Kidney (tissue), 14 donors: Measurements from ENCODE around the gene FAM216B. TPM values are rescaled to one million over a fixed set of nuclear protein-coding genes. Genes with fewer than 3 reads are reported as not detected.
A peak's percentile ranks its signal among the peaks of the same experiment; 100 is the strongest.

Experiments used
- DNase-seq, 5 donors: peaks; one replicate each; pipeline ENCODE4 v3.0.0-alpha.2; 2013 to 2020
- FAIRE-seq: peaks from 2 replicates; lab custom pipeline; 2012; peaks lifted over from hg19 to GRCh38; lab: Jason Lieb, UNC
- H3K27ac ChIP-seq, 2 donors: one replicate each; pipeline ENCODE4 v1.7.0; 2013; ENCODE audit warnings: low read depth in 2 of 2, low read length in 2 of 2, inconsistent platforms in 1 of 2
- H3K27me3 ChIP-seq: one replicate; pipeline ENCODE4 v1.7.1; 2013; ENCODE audit warnings: low read length, inconsistent platforms; ENCODE audit not compliant: control insufficient read depth, insufficient read depth
- H3K36me3 ChIP-seq, 3 donors: one replicate each; pipeline versions ENCODE4 v1.7.0 to v1.7.1; 2013; ENCODE audit warnings: low read length in 3 of 3, control low read depth in 1 of 3, inconsistent platforms in 1 of 3; ENCODE audit not compliant: insufficient read depth in 3 of 3, control insufficient read depth in 2 of 3
- H3K4me1 ChIP-seq, 3 donors: one replicate each; pipeline versions ENCODE4 v1.7.0 to v1.7.1; 2013; ENCODE audit warnings: low read length in 3 of 3, inconsistent platforms in 1 of 3, low read depth in 1 of 3; ENCODE audit not compliant: control insufficient read depth in 2 of 3, insufficient read depth in 2 of 3
- H3K4me3 ChIP-seq, 3 donors: one replicate each; pipeline versions ENCODE4 v1.7.0 to v1.8.1; 2013; ENCODE audit warnings: low read length in 3 of 3, control low read depth in 1 of 3, inconsistent platforms in 1 of 3
- H3K9ac ChIP-seq, 3 donors: one replicate each; pipeline versions ENCODE4 v1.7.0 to v1.7.1; 2013; ENCODE audit warnings: low read length in 3 of 3, control low read depth in 1 of 3, inconsistent platforms in 1 of 3
- H3K9me3 ChIP-seq, 3 donors: one replicate each; pipeline versions ENCODE4 v1.7.0 to v1.7.1; 2013; ENCODE audit warnings: low read length in 3 of 3, control low read depth in 1 of 3, inconsistent platforms in 1 of 3; ENCODE audit not compliant: control insufficient read depth in 2 of 3, insufficient read depth in 1 of 3
- intact Hi-C: fragments of 100-400 bp; cut with DNase I; formaldehyde crosslinking; loops from one replicate; pipeline ENCODE4 v1.11.1; 2022
- polyA plus RNA-seq: library from polyadenylated mRNA; stranded (reverse); fragments of 350-450 nt; fragmentation: Illumina TruSeq; extraction: RNeasy Lipid Tissue Mini Kit (QIAGEN cat#74804); gene quantifications from one replicate; pipeline ENCODE4 v1.2.3, GENCODE V29; 2014; ENCODE audit warnings: low read depth, low replicate concordance; ENCODE audit not compliant: insufficient read depth
- total RNA-seq: library from RNA; stranded (reverse); fragmentation: NEBNext Ultra II Directional; extraction: Animal tissue kit (Norgen Biotek cat#: 25700); gene quantifications from one replicate; pipeline ENCODE4 v1.2.1, GENCODE V29; 2021
- TF ChIP-seq, protein P1 (sequence below): IDR thresholded peaks from 3 replicates; pipeline ENCODE4 v1.5.1; 2012; ENCODE audit warnings: mild to moderate bottlenecking, moderate library complexity, borderline replicate concordance; ENCODE audit not compliant: insufficient read depth; ENCODE audit errors: extremely low read depth
- donor health status: control.
- donor health status: control.
- donor health status: control.
- donor health status: control.
- donor health status: control.
- donor health status: DM: yes; HTN: yes; CAD: no.
- donor health status: Normal renal cell carcinoma (clear cell type).

The FAM216B gene
- total and polyA plus RNA-seq, 2 donors from 2014 or later = 0.09 TPM; not detected in 1

- H3K4me1 ChIP-seq = no peaks in the 10 kb centered on the region
- FAIRE-seq (no peak), DNase-seq (peak in 2 of 5 donors; percentile 11 to 14)
- no peaks in the 10 kb centered on the region for H3K27me3 ChIP-seq
- TF ChIP-seq, protein P1, sequence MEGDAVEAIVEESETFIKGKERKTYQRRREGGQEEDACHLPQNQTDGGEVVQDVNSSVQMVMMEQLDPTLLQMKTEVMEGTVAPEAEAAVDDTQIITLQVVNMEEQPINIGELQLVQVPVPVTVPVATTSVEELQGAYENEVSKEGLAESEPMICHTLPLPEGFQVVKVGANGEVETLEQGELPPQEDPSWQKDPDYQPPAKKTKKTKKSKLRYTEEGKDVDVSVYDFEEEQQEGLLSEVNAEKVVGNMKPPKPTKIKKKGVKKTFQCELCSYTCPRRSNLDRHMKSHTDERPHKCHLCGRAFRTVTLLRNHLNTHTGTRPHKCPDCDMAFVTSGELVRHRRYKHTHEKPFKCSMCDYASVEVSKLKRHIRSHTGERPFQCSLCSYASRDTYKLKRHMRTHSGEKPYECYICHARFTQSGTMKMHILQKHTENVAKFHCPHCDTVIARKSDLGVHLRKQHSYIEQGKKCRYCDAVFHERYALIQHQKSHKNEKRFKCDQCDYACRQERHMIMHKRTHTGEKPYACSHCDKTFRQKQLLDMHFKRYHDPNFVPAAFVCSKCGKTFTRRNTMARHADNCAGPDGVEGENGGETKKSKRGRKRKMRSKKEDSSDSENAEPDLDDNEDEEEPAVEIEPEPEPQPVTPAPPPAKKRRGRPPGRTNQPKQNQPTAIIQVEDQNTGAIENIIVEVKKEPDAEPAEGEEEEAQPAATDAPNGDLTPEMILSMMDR = no peak
- intact Hi-C loops = no loop called here
- no peak overlapping the region for H3K27ac ChIP-seq
- H3K9me3 ChIP-seq = no peaks in the 10 kb centered on the region
- no peak overlapping the region for H3K9ac ChIP-seq
- H3K36me3 ChIP-seq = no peaks in the 10 kb centered on the region
- H3K4me3 ChIP-seq = no peak overlapping the region
These were observed 13.3 kb downstream of the FAM216B start for GRCh38 chr13:42794577-42795275.

DNA sequence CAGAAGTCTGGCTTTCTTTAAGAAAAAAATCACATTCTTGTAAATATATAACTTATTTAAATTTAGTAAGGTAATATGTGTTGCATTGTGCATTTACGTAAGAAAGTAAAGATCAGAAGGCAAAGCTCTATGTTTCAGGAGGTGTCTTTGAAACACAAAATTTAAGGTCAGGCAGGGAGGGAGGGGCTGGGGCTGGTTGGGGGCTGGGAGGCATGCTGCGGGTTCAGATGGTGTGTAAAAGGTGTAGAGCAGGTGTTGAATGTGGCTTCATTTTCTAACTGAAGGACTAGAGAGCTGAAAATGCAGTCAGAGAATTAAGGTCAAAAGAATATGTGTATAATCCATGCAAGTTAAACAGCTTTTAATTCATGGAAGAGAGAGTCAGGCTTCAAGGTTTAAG, 14.3 kb downstream of the FAM216B start:
- H3K4me3 ChIP-seq = no peak overlapping the region
- no peaks in the 10 kb centered on the region for H3K9me3 ChIP-seq
- DNase-seq = no peak
- FAIRE-seq = no peak
- no peaks in the 10 kb centered on the region for H3K36me3 ChIP-seq
- no peaks in the 10 kb centered on the region for H3K27me3 ChIP-seq
- no peaks in the 10 kb centered on the region for H3K4me1 ChIP-seq
- no peak overlapping the region for H3K27ac ChIP-seq
- TF ChIP-seq, protein P1 = no peak
- H3K9ac ChIP-seq = no peak overlapping the region
- intact Hi-C loops = no loop called here

GRCh38 chr13:42796747-42797356, 15.5 kb downstream of the FAM216B start:
- Histone ChIP-seq H3K9me3 (no peaks in the 10 kb centered on the region), H3K36me3 (no peaks in the 10 kb centered on the region), H3K4me1 (no peaks in the 10 kb centered on the region), H3K27me3 (no peaks in the 10 kb centered on the region), H3K9ac (no peak overlapping the region), H3K27ac (no peak overlapping the region), H3K4me3 (no peak overlapping the region)
- FAIRE-seq (no peak), DNase-seq (no peak)
- intact Hi-C loops = no loop called here
- TF ChIP-seq, protein P1 = no peak
